Mucosa of rectum (tissue), 2 donors: ENCODE results near the gene RNFT2.

Experiments
- H3K27ac ChIP-seq, 2 donors: one replicate each; pipeline ENCODE4 v1.7.0; 2013; ENCODE audit warnings: inconsistent platforms in 2 of 2, low read depth in 2 of 2, low read length in 2 of 2
- H3K27me3 ChIP-seq, 2 donors: one replicate each; pipeline ENCODE4 v1.7.0; 2013; ENCODE audit warnings: low read length in 2 of 2; ENCODE audit not compliant: control insufficient read depth in 2 of 2, insufficient read depth in 2 of 2
- H3K36me3 ChIP-seq, 2 donors: one replicate each; pipeline ENCODE4 v1.7.0; 2013; ENCODE audit warnings: low read length in 2 of 2; ENCODE audit not compliant: control insufficient read depth in 2 of 2, insufficient read depth in 2 of 2
- H3K4me1 ChIP-seq, 2 donors: one replicate each; pipeline ENCODE4 v1.7.0; 2013; ENCODE audit warnings: low read length in 2 of 2, mild to moderate bottlenecking in 1 of 2; ENCODE audit not compliant: control insufficient read depth in 2 of 2, insufficient read depth in 2 of 2
- H3K4me3 ChIP-seq, 2 donors: one replicate each; pipeline ENCODE4 v1.7.0; 2013; ENCODE audit warnings: low read length in 2 of 2
- H3K9ac ChIP-seq, 2 donors: one replicate each; pipeline ENCODE4 v1.7.0; 2013; ENCODE audit warnings: low read length in 2 of 2, low read depth in 1 of 2, mild to moderate bottlenecking in 1 of 2
- H3K9me3 ChIP-seq, 2 donors: one replicate each; pipeline ENCODE4 v1.7.0; 2013; ENCODE audit warnings: low read length in 2 of 2; ENCODE audit not compliant: control insufficient read depth in 2 of 2
- donor health status: healthy.
- donor health status: Normal muscosa, but diverticular disease.

Gene RNFT2

GRCh38 chr12:116896411-116896924 lies 158.4 kb downstream of the RNFT2 start:
- no peaks in the 10 kb centered on the region for H3K9me3 ChIP-seq
- H3K4me3 ChIP-seq: no peak overlapping the region

GRCh38 chr12:116897476-116897875 lies 159.4 kb downstream of the RNFT2 start:
- no peaks in the 10 kb centered on the region for H3K27me3 ChIP-seq

More at GRCh38 chr12:116896411-116896924, 158.4 kb downstream of the RNFT2 start:
- Histone ChIP-seq H3K9ac (no peak overlapping the region), H3K27me3 (no peaks in the 10 kb centered on the region), H3K36me3 (no peaks in the 10 kb centered on the region), H3K27ac (no peak overlapping the region), H3K4me1 (no peaks in the 10 kb centered on the region)

GRCh38 chr12:116898669-116899068 lies 160.6 kb downstream of the RNFT2 start:
- no peaks in the 10 kb centered on the region for H3K9me3 ChIP-seq

More at GRCh38 chr12:116897476-116897875, 159.4 kb downstream of the RNFT2 start:
- Histone ChIP-seq H3K36me3 (no peaks in the 10 kb centered on the region), H3K9ac (no peak overlapping the region), H3K27ac (no peak overlapping the region), H3K4me3 (no peak overlapping the region), H3K9me3 (no peaks in the 10 kb centered on the region), H3K4me1 (no peaks in the 10 kb centered on the region)

GRCh38 chr12:116901612-116902011 lies 163.5 kb downstream of the RNFT2 start:
- Histone ChIP-seq H3K27me3 (no peaks in the 10 kb centered on the region), H3K4me1 (no peaks in the 10 kb centered on the region), H3K27ac (no peak overlapping the region), H3K4me3 (no peak overlapping the region), H3K36me3 (no peaks in the 10 kb centered on the region), H3K9me3 (no peaks in the 10 kb centered on the region), H3K9ac (no peak overlapping the region)

More at GRCh38 chr12:116898669-116899068, 160.6 kb downstream of the RNFT2 start:
- H3K36me3 ChIP-seq: no peaks in the 10 kb centered on the region
- H3K27me3 ChIP-seq: no peaks in the 10 kb centered on the region
- H3K27ac ChIP-seq: no peak overlapping the region
- no peak overlapping the region for H3K9ac ChIP-seq
- no peak overlapping the region for H3K4me3 ChIP-seq
- H3K4me1 ChIP-seq: no peaks in the 10 kb centered on the region
